Activated CD8-positive, alpha-beta T cell treated with anti-CD3 and anti-CD28 coated beads, Interleukin-2, amount 10 ng/mL, durations not matched to agents 7 days and 5 days (primary cell): ENCODE measurements around the gene PDX1. TPM values are rescaled to one million over a fixed set of nuclear protein-coding genes. Genes with fewer than 3 reads are reported as not detected.

Experiments
- ATAC-seq: fragments of 150-1000 bp; cut with Tn5 transposase; one replicate; pipeline ENCODE4 v1.10.0; 2021; ENCODE audit warnings: moderate library complexity
- CTCF ChIA-PET: fragments of 350-600 bp; sonication (Branson Sonifier 250); formaldehyde crosslinking; loops from one replicate; lab custom pipeline; 2021; ENCODE audit warnings: antibody characterized with exemption; lab: Charles Lee
- POLR2A ChIA-PET: fragments of 350-600 bp; sonication (Branson Sonifier 250); formaldehyde crosslinking; loops from one replicate; lab custom pipeline; 2021; ENCODE audit warnings: antibody characterized with exemption; lab: Charles Lee
- DNase-seq: peaks from one replicate; pipeline ENCODE4 v3.0.0-alpha.2; 2020
- H3K27ac Mint-ChIP-seq: one replicate; pipeline ENCODE4 v1.8.0; 2021; ENCODE audit warnings: mild to moderate bottlenecking, mixed read lengths
- H3K27me3 Mint-ChIP-seq: one replicate; pipeline ENCODE4 v1.8.0; 2021; ENCODE audit warnings: low read depth, mixed read lengths
- H3K36me3 Mint-ChIP-seq: one replicate; pipeline ENCODE4 v1.8.0; 2021; ENCODE audit warnings: low read depth, mixed read lengths
- H3K4me1 Mint-ChIP-seq: one replicate; pipeline ENCODE4 v1.8.0; 2021; ENCODE audit warnings: low read depth, mixed read lengths
- H3K4me3 Mint-ChIP-seq: one replicate; pipeline ENCODE4 v1.8.0; 2021; ENCODE audit warnings: mild to moderate bottlenecking, mixed read lengths
- H3K9me3 Mint-ChIP-seq: one replicate; pipeline ENCODE4 v1.8.0; 2022; ENCODE audit warnings: mixed read lengths; ENCODE audit not compliant: insufficient read depth
- total RNA-seq, 2 experiments: library from RNA; stranded (reverse); gene quantifications; one replicate each; pipeline ENCODE4 v1.2.3, GENCODE V29; 2021

PDX1 gene
- total RNA-seq, 2 experiments from 2014 or later, result not detected

DNA sequence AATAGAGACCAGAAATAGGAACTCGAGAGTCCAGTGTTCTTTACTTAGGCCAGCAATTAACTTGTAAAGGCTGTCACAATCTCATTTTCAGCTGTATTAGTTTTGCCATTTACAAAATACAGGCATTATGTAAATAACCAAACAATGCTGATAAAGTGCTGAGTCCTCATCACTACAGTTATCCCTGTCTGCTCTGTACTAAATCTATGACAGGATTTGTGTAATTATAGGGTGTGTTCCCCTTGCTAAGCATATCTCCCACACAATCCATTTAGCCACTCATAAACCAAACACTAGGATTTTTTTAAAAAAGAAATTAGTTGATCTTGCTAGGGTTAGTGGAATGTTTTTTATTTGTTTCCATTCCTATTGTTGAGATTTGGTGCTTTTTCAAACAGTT lies 23.2 kb downstream of the PDX1 start:
- Mint-ChIP-seq H3K9me3 (no peaks in the 10 kb centered on the region), H3K36me3 (no peaks in the 10 kb centered on the region), H3K4me3 (no peak overlapping the region), H3K27me3 (peaks cover 10% of the 10 kb centered on the region), H3K27ac (no peak overlapping the region), H3K4me1 (no peaks in the 10 kb centered on the region)
- DNase-seq, result no peak
- ChIA-PET POLR2A (no interaction called here), CTCF (interaction anchor here (2.6 kb wide), 1 partner anchor 11 kb away, joined by 19 read pairs; no protein-coding TSS in a partner anchor)
- no peak for ATAC-seq

DNA sequence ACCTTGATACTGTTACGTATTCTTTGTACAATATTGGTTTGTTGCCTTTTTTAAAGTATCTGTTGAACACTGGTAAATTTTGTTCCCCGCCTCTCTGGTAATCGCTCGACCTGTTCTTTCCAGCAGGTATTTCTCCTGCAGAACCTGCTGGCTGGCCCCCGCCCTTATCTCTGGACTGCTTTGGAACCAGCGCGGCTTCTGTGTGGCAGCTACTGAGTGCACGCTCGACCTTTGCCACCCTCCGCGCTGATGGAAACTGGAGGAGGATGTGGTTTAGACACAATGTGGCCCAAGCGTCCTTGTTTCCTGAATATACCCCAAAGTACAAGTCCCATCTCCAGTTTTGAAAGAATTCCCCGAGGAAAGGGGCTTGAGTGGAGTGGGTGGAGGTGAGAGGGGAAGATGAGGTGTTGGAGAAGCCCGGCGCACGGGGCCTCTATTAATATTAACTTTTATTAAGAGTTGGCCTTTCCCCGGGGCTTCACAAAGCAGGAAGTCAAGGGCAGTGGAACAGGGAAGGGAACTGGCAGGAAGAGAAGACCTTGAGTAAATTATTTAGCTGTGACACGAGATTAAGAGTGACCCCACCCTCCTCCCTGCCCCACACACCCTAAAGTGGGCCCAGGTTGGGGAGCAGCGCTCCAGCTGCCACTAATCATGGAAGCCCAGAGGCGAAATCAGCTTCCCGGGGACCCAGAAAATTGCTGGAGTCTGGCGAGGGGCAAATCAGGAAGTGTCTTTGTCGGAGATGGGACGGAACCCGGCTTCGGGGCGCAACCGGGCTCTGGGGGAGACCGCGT lies 33.3 kb downstream of the PDX1 start:
- POLR2A ChIA-PET, result interaction anchor here (1.0 kb wide), 1 partner anchor 123 kb away, joined by 3 read pairs; no protein-coding TSS in a partner anchor

DNA sequence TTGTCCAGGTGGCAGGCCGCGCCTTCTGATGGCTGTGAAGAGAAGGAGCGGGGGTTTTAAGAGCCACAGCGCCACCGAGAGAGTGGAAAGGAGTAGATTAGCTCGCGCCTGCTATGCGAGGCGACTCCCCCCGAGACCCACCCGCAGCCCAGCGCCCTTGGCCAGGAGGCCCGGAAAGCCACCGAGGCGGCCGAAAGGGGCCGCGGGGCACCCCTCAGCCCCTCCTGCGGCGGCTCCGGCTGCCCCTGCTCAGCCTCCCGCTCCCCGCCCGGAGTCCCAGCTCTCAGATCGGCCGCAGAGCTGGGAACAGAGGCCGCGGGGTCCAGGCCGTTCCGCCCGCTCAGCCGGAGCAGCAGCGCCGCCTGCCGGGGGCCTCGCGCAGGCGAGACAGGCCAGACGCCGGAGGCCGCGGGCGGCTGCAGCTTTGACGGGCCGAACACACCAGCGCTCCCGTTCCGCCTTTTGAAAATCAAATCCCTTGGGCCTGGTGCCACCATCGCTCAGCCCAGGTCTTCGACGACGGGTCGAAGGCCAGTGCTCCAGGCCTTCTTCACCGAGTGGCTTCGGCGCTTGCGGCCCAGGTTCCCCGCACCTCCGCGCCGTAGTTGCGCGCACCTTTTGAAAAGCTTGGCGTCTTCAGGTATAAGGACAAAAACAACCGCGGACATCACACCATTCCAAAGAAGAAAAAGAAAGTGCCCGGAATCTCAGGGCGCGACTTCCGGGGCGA lies 34.0 kb downstream of the PDX1 start:
- H3K4me3 Mint-ChIP-seq, result peak overlapping the region; percentile 69
- peak; percentile 63 for DNase-seq
- H3K36me3 Mint-ChIP-seq, result no peaks in the 10 kb centered on the region
- ATAC-seq, result peak; percentile 96
- peaks cover 19% of the 10 kb centered on the region for H3K4me1 Mint-ChIP-seq
- H3K27ac Mint-ChIP-seq, result no peak overlapping the region
- POLR2A ChIA-PET, result interaction anchor here (1.0 to 1.1 kb wide), 2 partner anchors 29 to 123 kb away, joined by 3 read pairs; no protein-coding TSS in a partner anchor
- H3K27me3 Mint-ChIP-seq, result peaks cover 54% of the 10 kb centered on the region
- CTCF ChIA-PET, result interaction anchor here (0.7 to 4.9 kb wide), 28 partner anchors 8 to 592 kb away, joined by 3 to 53 read pairs (median 5); no protein-coding TSS in a partner anchor
- no peaks in the 10 kb centered on the region for H3K9me3 Mint-ChIP-seq

More for the DNA sequence above, 33.3 kb downstream of the PDX1 start:
- Mint-ChIP-seq H3K27ac (no peak overlapping the region), H3K4me3 (peak overlapping the region; percentile 31), H3K36me3 (no peaks in the 10 kb centered on the region), H3K4me1 (peaks cover 19% of the 10 kb centered on the region), H3K27me3 (peaks cover 53% of the 10 kb centered on the region), H3K9me3 (no peaks in the 10 kb centered on the region)
- CTCF ChIA-PET, result interaction anchor here (0.7 to 4.9 kb wide), 22 partner anchors 7 to 591 kb away, joined by 3 to 53 read pairs (median 7); no protein-coding TSS in a partner anchor
- no peak for ATAC-seq
- DNase-seq, result no peak

DNA sequence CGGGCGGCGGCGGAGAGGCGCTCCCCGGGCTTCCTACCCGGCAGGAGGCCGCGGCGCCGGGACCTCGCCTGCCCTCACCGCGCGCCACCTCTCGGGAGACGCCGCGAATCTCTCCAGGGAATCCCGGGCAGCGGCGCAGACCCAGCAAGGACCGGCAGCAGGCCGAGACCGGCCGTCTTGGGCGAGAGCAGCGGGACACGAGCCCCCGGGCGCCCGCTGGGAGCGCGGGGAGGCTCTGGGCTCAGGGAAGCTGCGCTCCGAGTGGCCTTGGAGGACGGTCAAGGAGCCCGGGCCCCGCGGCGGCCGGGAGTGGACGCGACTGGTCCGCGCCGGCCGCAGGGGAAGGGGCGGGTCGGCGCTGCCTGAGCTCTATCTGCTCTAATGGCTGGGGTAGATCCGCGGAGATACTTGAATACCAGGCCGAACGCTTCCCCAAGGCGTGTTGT lies 34.6 kb downstream of the PDX1 start:
- peak; percentile 38 for ATAC-seq
- Mint-ChIP-seq H3K4me1 (peaks cover 19% of the 10 kb centered on the region), H3K36me3 (no peaks in the 10 kb centered on the region), H3K4me3 (peak overlapping the region; percentile 69), H3K27me3 (peaks cover 59% of the 10 kb centered on the region), H3K9me3 (no peaks in the 10 kb centered on the region), H3K27ac (no peak overlapping the region)
- POLR2A ChIA-PET, result interaction anchor here (1.1 kb wide), 1 partner anchor 30 kb away, joined by 3 read pairs; no protein-coding TSS in a partner anchor
- CTCF ChIA-PET, result interaction anchor here (1.0 to 4.9 kb wide), 24 partner anchors 8 to 593 kb away, joined by 3 to 53 read pairs (median 6); no protein-coding TSS in a partner anchor
- no peak for DNase-seq

DNA sequence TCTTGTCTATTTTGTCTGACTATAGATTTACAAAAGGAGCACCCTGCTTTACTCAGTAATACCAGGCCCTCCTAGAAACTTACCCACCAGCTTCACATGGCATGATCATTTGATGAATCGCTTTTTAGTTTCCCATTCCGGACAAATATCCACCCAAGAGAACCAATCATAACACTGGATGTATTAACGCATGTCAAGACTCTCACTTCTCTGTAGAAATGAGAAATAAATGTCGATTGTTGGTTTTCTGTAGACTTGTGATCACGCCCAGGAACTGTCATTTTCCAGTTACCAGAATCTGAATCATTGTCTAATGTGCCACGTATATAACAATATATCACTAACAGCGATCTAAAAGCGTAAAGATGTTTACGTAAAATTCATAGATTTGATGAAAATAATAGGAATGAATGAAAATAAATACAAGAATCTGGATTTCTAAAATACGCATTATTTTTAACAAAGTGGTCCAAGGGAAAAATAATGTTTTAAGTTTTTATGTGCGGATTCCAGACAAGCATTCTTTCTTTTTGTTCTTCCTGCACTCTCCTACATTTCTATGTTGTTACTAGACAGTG lies 35.3 kb downstream of the PDX1 start:
- POLR2A ChIA-PET, result interaction anchor here (1.1 kb wide), 1 partner anchor 30 kb away, joined by 3 read pairs; no protein-coding TSS in a partner anchor
- Mint-ChIP-seq H3K27ac (no peak overlapping the region), H3K4me3 (no peak overlapping the region), H3K9me3 (no peaks in the 10 kb centered on the region), H3K4me1 (peaks cover 23% of the 10 kb centered on the region), H3K36me3 (no peaks in the 10 kb centered on the region), H3K27me3 (peaks cover 59% of the 10 kb centered on the region)
- CTCF ChIA-PET, result interaction anchor here (1.2 to 4.9 kb wide), 13 partner anchors 10 to 593 kb away, joined by 3 to 53 read pairs (median 11); no protein-coding TSS in a partner anchor
- DNase-seq (no peak), ATAC-seq (no peak)

DNA sequence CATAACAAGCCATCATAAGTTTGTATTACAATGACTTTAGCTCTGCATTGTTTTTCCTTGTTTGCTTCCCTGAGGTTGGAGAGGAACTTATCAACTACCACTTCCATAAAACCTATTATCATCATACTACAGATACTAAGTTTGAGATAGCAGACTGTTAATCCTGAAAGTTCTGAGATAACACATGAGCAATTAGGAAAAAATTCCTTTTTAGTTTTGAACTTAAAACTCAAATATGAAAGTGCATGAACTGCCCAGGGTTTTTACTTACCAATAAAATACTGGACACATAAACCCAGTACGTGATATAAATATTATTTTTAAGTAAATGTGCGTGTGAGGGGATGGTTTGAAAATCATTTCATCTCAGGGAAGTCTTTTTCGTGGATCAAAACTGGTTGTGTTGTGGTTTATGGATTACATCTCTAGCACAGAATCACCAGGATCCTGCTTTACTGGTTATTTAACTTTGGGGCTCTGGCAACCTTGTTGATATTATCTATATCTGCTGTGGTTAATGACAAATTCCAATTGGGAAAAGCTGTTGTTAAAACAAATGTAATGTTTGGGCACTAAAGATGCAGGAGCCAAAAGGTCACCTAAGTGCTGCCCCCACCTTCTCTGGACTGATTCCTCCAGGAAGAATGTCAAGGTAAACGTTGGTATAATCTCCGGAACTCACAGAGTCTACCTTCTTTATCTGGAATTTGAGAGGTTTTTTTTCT lies 36.9 kb downstream of the PDX1 start:
- DNase-seq (no peak), ATAC-seq (no peak)
- H3K4me1 Mint-ChIP-seq, result peaks cover 32% of the 10 kb centered on the region
- CTCF ChIA-PET, result interaction anchor here (3.6 to 4.9 kb wide), 3 partner anchors 27 to 131 kb away, joined by 21 to 53 read pairs (median 23); no protein-coding TSS in a partner anchor
- no peak overlapping the region for H3K4me3 Mint-ChIP-seq
- POLR2A ChIA-PET, result no interaction called here
- H3K9me3 Mint-ChIP-seq, result no peaks in the 10 kb centered on the region
- H3K36me3 Mint-ChIP-seq, result no peaks in the 10 kb centered on the region
- no peak overlapping the region for H3K27ac Mint-ChIP-seq
- peaks cover 64% of the 10 kb centered on the region for H3K27me3 Mint-ChIP-seq

DNA sequence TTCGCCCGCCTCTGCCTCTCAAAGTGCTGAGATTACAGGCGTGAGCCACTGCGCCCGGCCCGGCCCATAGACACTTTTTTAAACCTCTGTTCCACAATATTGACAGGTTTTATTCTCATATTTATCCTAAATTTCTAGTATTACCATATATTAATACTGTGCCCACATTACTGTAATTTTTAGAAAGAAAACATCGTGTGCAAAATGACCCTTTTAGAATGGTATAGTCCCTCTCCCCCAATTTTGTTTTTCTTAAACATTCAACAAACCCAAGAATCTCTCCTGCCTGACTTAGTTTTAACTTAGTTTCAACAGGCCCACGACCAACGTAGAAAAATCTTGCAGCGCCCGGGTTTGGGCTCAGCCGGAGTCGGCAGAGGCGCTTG lies 40.2 kb downstream of the PDX1 start:
- no peak for DNase-seq
- no peak for ATAC-seq
- Mint-ChIP-seq H3K27me3 (peaks cover 68% of the 10 kb centered on the region), H3K4me1 (peaks cover 14% of the 10 kb centered on the region), H3K27ac (no peak overlapping the region), H3K36me3 (no peaks in the 10 kb centered on the region), H3K9me3 (no peaks in the 10 kb centered on the region), H3K4me3 (peak overlapping the region; percentile 49)
- ChIA-PET CTCF (interaction anchor here (1.0 to 1.1 kb wide), 2 partner anchors 129 to 134 kb away, joined by 4 to 8 read pairs; no protein-coding TSS in a partner anchor), POLR2A (no interaction called here)

DNA sequence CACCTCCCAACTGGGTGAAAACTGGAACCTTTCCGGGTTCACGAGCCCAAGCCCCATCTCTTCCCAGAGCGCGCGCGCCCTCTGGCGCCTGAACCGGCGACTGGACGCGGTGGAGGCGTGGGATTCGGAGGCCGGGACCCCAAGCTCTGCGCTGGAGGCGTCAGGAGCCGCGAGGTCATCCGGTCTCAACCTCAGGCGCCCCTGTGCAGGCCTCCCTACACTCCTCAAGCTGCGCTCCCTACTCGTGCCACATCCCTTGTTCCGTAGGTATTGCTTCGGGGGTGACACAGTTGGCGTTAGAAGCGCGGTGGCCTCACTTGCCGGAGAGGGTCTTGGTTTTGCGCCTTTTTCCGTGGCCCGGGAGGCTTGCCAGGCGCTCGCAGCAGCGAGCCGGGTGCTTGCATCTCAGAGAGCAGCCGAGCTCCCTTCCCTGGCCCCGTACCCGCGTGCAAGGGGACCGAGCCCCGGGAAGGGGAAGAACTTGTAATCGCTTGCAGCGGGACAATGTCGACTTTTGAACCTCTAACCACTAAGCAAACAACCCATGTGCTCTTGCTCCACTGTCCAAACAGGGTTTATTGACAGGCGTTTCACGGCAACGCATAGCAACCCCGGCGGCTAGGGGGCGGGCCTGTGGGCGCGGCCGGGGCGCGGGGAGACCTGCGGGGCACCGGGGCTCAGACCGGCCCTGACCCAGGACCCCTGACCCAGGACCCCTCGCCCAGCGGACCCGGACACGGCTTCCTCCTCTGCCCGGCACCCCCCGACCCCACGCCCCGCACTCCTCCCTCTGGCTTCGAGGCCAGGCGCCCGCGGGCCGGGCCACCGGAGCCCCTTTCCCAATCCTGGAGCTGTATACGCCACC lies 40.8 kb downstream of the PDX1 start:
- Mint-ChIP-seq H3K4me1 (peaks cover 13% of the 10 kb centered on the region), H3K36me3 (no peaks in the 10 kb centered on the region), H3K27ac (no peak overlapping the region), H3K27me3 (peaks cover 70% of the 10 kb centered on the region), H3K4me3 (peak overlapping the region; percentile 49), H3K9me3 (no peaks in the 10 kb centered on the region)
- ChIA-PET CTCF (interaction anchor here (1.0 to 1.1 kb wide), 2 partner anchors 130 to 134 kb away, joined by 4 to 8 read pairs; no protein-coding TSS in a partner anchor), POLR2A (interaction anchor here (0.6 kb wide), 1 partner anchor 1356 kb away, joined by 3 read pairs; no protein-coding TSS in a partner anchor)
- DNase-seq, result peak; percentile 56
- ATAC-seq, result peak; percentile 67

DNA sequence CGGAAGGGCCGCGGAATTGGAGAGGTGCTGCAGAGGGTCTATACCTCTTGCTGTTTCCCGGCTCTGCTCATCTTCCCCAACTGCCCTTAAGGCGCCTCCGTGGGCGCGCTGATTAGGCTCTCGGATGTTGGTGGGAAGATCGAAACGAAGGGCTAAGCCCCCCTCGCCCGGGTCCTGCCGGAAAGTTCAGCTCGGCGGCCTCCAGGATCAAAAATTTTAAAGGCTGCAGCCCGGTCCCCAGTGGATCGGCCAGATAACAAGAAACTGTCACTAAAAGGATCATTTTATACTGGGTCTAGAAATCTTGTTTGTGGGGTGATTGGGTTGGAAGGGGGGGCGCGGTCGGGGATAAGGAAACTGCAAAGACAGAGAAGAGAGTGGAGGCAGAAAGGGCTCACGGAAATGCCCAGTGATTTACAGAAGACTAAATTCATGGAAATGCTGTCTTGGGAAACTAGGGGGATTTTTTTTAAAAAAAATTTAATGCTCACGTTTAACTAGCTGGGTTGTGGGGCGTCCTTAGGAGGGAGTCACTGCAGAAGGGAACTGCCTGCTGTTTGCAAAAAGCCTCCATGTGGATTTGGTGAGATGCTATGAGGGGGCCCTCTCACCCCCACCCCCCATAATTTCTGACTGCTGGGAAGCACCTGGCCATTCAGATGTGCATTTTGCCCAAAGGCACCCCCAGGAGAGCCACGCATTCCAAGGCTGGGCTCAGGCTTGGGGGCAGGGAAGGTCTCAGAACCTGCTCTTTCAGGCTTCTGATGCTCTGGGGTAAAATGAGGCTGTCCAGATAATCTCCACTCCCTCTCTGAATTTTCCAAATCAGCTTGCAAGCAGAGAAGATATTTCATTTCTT lies 41.7 kb downstream of the PDX1 start:
- ChIA-PET CTCF (interaction anchor here (0.9 to 1.5 kb wide), 3 partner anchors 8 to 135 kb away, joined by 3 to 9 read pairs (median 6); no protein-coding TSS in a partner anchor), POLR2A (interaction anchor here (0.6 kb wide), 1 partner anchor 1355 kb away, joined by 3 read pairs; no protein-coding TSS in a partner anchor)
- no peak overlapping the region for H3K27ac Mint-ChIP-seq
- H3K4me3 Mint-ChIP-seq, result no peak overlapping the region
- H3K36me3 Mint-ChIP-seq, result no peaks in the 10 kb centered on the region
- H3K27me3 Mint-ChIP-seq, result peaks cover 70% of the 10 kb centered on the region
- DNase-seq (no peak), ATAC-seq (no peak)
- no peaks in the 10 kb centered on the region for H3K9me3 Mint-ChIP-seq
- peaks cover 13% of the 10 kb centered on the region for H3K4me1 Mint-ChIP-seq
